Ishikawa (cell line): Measurements from ENCODE around the gene CHCHD4.

Experiments
- CEBPB ChIP-seq: IDR thresholded peaks from 2 replicates; pipeline ENCODE4 v1.6.1; 2012
- CREB1 ChIP-seq: IDR thresholded peaks from 2 replicates; pipeline ENCODE4 v1.6.1; 2012; ENCODE audit warnings: low read depth
- EGR1 ChIP-seq: IDR thresholded peaks from 2 replicates; pipeline ENCODE4 v1.6.1; 2012
- EP300 ChIP-seq: IDR thresholded peaks from 2 replicates; pipeline ENCODE4 v1.6.1; 2012; ENCODE audit warnings: borderline replicate concordance
- FOXM1 ChIP-seq: IDR thresholded peaks from 2 replicates; pipeline ENCODE4 v1.6.1; 2012; ENCODE audit warnings: low read depth, borderline replicate concordance
- NFIC ChIP-seq: IDR thresholded peaks from 2 replicates; pipeline ENCODE4 v1.6.1; 2012
- RAD21 ChIP-seq: IDR thresholded peaks from 2 replicates; pipeline ENCODE4 v1.6.1; 2012; ENCODE audit warnings: low read depth
- REST ChIP-seq: IDR thresholded peaks from 2 replicates; pipeline ENCODE4 v1.6.1; 2012; ENCODE audit warnings: low read depth, mild to moderate bottlenecking
- TAF1 ChIP-seq: IDR thresholded peaks from 2 replicates; pipeline ENCODE4 v1.6.1; 2012; ENCODE audit warnings: low read depth, mild to moderate bottlenecking
- TCF12 ChIP-seq: IDR thresholded peaks from 2 replicates; pipeline ENCODE4 v1.6.1; 2012; ENCODE audit warnings: low read depth
- TEAD4 ChIP-seq: IDR thresholded peaks from 2 replicates; pipeline ENCODE4 v1.6.1; 2012
- USF1 ChIP-seq: IDR thresholded peaks from 2 replicates; pipeline ENCODE4 v1.6.1; 2012
- YY1 ChIP-seq: IDR thresholded peaks from 2 replicates; pipeline ENCODE4 v1.6.1; 2012; ENCODE audit warnings: low read depth
- ZBTB7A ChIP-seq: IDR thresholded peaks from 2 replicates; pipeline ENCODE4 v1.6.1; 2012; ENCODE audit warnings: low read depth
- TF ChIP-seq, protein P1 (sequence below): IDR thresholded peaks from 2 replicates; pipeline ENCODE4 v1.6.1; 2012

The CHCHD4 gene

DNA sequence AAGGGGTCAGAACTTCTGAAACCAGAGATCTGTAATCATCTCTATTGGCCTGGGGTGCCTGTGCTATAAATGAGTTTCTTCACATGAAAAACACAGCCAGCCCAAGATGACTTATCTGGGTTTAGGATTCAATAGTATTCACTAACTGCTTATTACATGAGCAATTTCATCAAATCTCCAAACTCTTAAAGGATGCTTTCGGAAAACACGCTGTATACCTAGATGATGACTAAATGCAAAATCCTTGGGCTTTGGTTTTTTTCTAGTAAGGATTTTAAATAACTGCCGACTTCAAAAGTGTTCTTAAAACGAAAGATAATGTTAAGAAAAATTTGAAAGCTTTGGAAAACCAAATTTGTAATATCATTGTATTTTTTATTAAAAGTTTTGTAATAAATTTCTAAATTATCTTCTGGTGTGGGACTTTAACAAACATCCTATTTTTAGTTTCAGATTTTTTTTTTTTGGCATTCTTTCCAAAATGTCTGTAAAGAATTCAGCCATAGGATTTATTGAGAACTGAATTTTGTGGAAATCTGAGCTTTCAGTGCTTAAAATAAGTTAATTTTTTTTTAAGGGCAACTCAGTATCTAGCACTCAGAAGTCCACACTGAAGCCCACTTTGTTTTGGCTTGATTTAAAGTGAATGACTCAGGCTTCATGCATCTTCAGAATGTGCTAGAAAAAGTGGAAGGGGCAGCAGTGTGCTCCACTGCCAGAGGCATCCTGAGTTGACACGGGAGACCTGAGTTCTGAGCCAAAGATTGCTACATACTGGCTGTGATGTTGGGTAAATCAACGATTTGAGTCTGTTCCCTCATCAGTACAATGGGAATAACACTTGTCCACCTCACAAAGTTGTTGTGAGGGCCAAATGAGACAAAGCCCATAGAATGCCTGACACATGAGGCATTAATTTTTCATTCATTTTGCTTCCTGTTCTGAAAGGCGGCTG is 18.9 kb upstream of the CHCHD4 start:
- TF ChIP-seq YY1 (no peak), CEBPB (peak; percentile 33; the same call in 1 of the 2 replicates), TEAD4 (0 out of 2 replicates have a peak, but pooled peaks have one; percentile 26)

DNA sequence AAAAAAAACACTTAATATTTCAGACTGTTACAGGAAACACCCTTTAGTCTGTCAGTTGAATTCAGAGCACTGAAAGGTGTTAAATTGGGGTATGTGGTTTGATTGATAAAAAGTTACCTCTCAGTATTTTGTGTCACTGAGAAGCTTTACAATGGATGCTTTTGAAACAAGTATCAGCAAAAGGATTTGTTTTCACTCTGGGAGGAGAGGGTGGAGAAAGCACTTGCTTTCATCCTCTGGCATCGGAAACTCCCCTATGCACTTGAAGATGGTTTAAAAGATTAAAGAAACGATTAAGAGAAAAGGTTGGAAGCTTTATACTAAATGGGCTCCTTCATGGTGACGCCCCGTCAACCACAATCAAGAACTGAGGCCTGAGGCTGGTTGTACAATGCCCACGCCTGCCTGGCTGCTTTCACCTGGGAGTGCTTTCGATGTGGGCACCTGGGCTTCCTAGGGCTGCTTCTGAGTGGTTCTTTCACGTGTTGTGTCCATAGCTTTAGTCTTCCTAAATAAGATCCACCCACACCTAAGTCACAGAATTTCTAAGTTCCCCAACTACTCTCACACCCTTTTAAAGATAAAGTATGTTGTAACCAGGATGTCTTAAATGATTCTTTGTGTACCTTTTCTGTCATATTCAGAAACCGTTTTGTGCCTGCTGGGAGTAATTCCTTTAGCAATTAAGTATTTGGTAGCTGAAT is 18.0 kb upstream of the CHCHD4 start:
- TF ChIP-seq NFIC (no peak), TEAD4 (no peak), YY1 (no peak), CEBPB (no peak), RAD21 (no peak), CREB1 (no peak), ZBTB7A (no peak), TCF12 (no peak), EP300 (no peak)

- TF ChIP-seq ZBTB7A (no peak), REST (no peak), RAD21 (no peak), TEAD4 (no peak), USF1 (no peak), CEBPB (no peak), CREB1 (no peak), YY1 (no peak), TAF1 (no peak), TCF12 (no peak), EGR1 (no peak), FOXM1 (no peak)
- TF ChIP-seq, protein P1, sequence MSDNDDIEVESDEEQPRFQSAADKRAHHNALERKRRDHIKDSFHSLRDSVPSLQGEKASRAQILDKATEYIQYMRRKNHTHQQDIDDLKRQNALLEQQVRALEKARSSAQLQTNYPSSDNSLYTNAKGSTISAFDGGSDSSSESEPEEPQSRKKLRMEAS: no peak
Observed at GRCh38 chr3:14141602-14142341, 17.1 kb upstream of the CHCHD4 start.

DNA sequence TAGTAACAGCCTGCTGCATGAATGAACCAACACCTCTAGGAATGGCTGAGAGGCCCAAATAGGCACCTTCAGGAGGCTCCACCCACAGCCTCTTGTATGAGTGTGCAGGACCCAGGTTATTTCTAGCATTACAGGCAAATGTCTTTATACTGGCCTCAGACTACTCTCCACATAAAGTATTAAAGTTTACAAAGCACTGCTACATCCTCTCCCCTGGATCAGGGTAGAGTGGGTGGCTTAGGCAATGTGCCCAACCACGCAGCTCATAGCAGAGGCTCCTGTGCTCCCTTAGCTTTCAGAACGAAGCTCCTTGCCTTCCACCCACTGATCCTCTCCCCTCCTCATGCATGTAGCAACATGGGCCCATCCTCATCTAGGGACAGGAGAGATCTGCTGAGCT is 16.5 kb upstream of the CHCHD4 start:
- TF ChIP-seq TEAD4 (no peak), YY1 (no peak), TCF12 (no peak), ZBTB7A (no peak), USF1 (no peak)
- TF ChIP-seq, protein P1: no peak

DNA sequence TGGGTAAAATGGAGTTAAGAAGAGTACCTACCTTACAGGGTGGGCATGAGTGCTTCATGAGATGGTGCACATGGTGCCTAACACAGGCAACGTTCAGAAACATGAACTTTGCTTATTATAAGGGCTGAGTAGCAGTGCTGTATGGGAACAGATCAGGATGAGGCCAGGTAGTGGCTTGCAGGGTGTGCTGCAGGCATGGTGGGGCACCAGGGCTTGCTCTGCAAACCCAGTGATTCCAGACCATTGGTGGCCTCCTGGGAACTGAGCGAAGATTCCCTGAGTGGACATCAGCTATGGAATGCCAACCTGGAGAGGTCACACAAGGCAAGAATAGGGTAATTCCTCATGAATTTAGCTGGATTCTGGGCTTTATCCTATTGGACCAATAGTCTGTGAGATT is 16.0 kb upstream of the CHCHD4 start:
- TF ChIP-seq EGR1 (no peak), TAF1 (no peak), CREB1 (no peak), RAD21 (no peak), YY1 (no peak), USF1 (no peak), TEAD4 (no peak), ZBTB7A (no peak), NFIC (no peak), EP300 (no peak), REST (no peak), TCF12 (no peak), CEBPB (no peak), FOXM1 (no peak)
- TF ChIP-seq, protein P1: no peak
